HFFc6 (cell line): ENCODE results near the gene SPTAN1. TPM values are rescaled to one million over a fixed set of nuclear protein-coding genes. Genes with fewer than 3 reads are reported as not detected.

Source experiments
- DNase-seq: peaks from one replicate; pipeline ENCODE4 v3.0.0-alpha.2; 2018
- H3K27ac Mint-ChIP-seq: 2 replicates; pipeline ENCODE4 v1.8.0; 2020; ENCODE audit warnings: mild to moderate bottlenecking, mixed read lengths
- H3K27me3 Mint-ChIP-seq: 2 replicates; pipeline ENCODE4 v1.8.0; 2021; ENCODE audit warnings: mild to moderate bottlenecking, moderate library complexity, mixed read lengths; ENCODE audit not compliant: insufficient read depth
- H3K36me3 Mint-ChIP-seq: 2 replicates; pipeline ENCODE4 v1.8.0; 2021; ENCODE audit warnings: low read depth, mixed read lengths
- H3K4me1 Mint-ChIP-seq: 2 replicates; pipeline ENCODE4 v1.8.0; 2020; ENCODE audit warnings: low read depth, mixed read lengths
- H3K4me3 Mint-ChIP-seq: 2 replicates; pipeline ENCODE4 v1.8.0; 2020; ENCODE audit warnings: mild to moderate bottlenecking, moderate library complexity, mixed read lengths
- H3K9me3 Mint-ChIP-seq: 2 replicates; pipeline ENCODE4 v1.8.0; 2020; ENCODE audit warnings: mild to moderate bottlenecking, mixed read lengths
- CTCF ChIP-seq: fragments of 200-600 bp; sonication (generic); IDR thresholded peaks from 2 replicates; pipeline ENCODE4 v1.5.0; 2021; ENCODE audit warnings: antibody characterized with exemption, mild to moderate bottlenecking
- total RNA-seq, 6 experiments: library from RNA; stranded (reverse); fragmentation: NEBNext Ultra II Directional; extraction: Animal tissue kit (Norgen Biotek cat#: 25700); gene quantifications; 2 replicates in 1 of 6; 3 replicates in 5 of 6; pipeline ENCODE4 v1.2.3, GENCODE V29; 2021

Gene SPTAN1
- total RNA-seq, 6 experiments from 2014 or later = 316 to 368 (median 327) TPM

- H3K27me3 Mint-ChIP-seq = peaks cover 9% of the 10 kb centered on the region
- TF ChIP-seq CTCF = no peak
- no peaks in the 10 kb centered on the region for H3K9me3 Mint-ChIP-seq
- peak overlapping the region; percentile 92 for H3K27ac Mint-ChIP-seq
- peaks cover 26% of the 10 kb centered on the region for H3K4me1 Mint-ChIP-seq
- H3K4me3 Mint-ChIP-seq = peak overlapping the region; percentile 20
- DNase-seq = no peak
- peaks cover 44% of the 10 kb centered on the region for H3K36me3 Mint-ChIP-seq
Observed at GRCh38 chr9:128529191-128529590, 23.2 kb upstream of the SPTAN1 start.

- no peaks in the 10 kb centered on the region for H3K9me3 Mint-ChIP-seq
- H3K4me3 Mint-ChIP-seq = no peak overlapping the region
- no peak for DNase-seq
- TF ChIP-seq CTCF = no peak
- H3K36me3 Mint-ChIP-seq = peaks cover 41% of the 10 kb centered on the region
- no peak overlapping the region for H3K27ac Mint-ChIP-seq
- peaks cover 26% of the 10 kb centered on the region for H3K4me1 Mint-ChIP-seq
- H3K27me3 Mint-ChIP-seq = peaks cover 7% of the 10 kb centered on the region
Observed at GRCh38 chr9:128532581-128532980, 19.8 kb upstream of the SPTAN1 start.

- Mint-ChIP-seq H3K27me3 (no peaks in the 10 kb centered on the region), H3K27ac (no peak overlapping the region), H3K9me3 (no peaks in the 10 kb centered on the region), H3K4me1 (no peaks in the 10 kb centered on the region), H3K4me3 (no peak overlapping the region), H3K36me3 (peaks cover 35% of the 10 kb centered on the region)
- TF ChIP-seq CTCF = no peak
- DNase-seq = no peak
Observed at GRCh38 chr9:128540634-128541360, 11.6 kb upstream of the SPTAN1 start.

- Mint-ChIP-seq H3K36me3 (peaks cover 8% of the 10 kb centered on the region), H3K4me1 (peaks cover 24% of the 10 kb centered on the region), H3K4me3 (no peak overlapping the region), H3K27me3 (no peaks in the 10 kb centered on the region), H3K9me3 (no peaks in the 10 kb centered on the region), H3K27ac (no peak overlapping the region)
- no peak for TF ChIP-seq CTCF
- DNase-seq = no peak
Observed at GRCh38 chr9:128546504-128546903, 5.9 kb upstream of the SPTAN1 start.

- no peak overlapping the region for H3K4me3 Mint-ChIP-seq
- DNase-seq = no peak
Observed at GRCh38 chr9:128548876-128549275, 3.5 kb upstream of the SPTAN1 start.

More at GRCh38 chr9:128548876-128549275, 3.5 kb upstream of the SPTAN1 start:
- no peak for TF ChIP-seq CTCF
- no peak overlapping the region for H3K27ac Mint-ChIP-seq
- H3K27me3 Mint-ChIP-seq = peaks cover 2% of the 10 kb centered on the region; the same call in 1 of the 2 replicates
- H3K9me3 Mint-ChIP-seq = no peaks in the 10 kb centered on the region
- no peaks in the 10 kb centered on the region for H3K36me3 Mint-ChIP-seq
- peaks cover 30% of the 10 kb centered on the region for H3K4me1 Mint-ChIP-seq
